ENCODE measurements around the gene SLC19A1.

SLC19A1 gene

GRCh38 chr21:45516071-45516670 is 26.1 kb downstream of the SLC19A1 start:
- H3K9me3 ChIP-seq (ENCODE audit: control insufficient read depth, low read length) = peaks cover 4% of the 10 kb centered on the region
- H3K27me3 ChIP-seq (ENCODE audit: control insufficient read depth, insufficient read depth, low read length, poor library complexity, severe bottlenecking) = no peaks in the 10 kb centered on the region
- WGBS, 2 experiments = 94 to 95% methylated on average over 21 of the region's 21 CpGs
- no peak overlapping the region for H3K4me3 ChIP-seq (ENCODE audit: insufficient read depth, low read depth, low read length)
- H3K36me3 ChIP-seq (ENCODE audit: control insufficient read depth, insufficient read depth, low read length) = peaks cover 3% of the 10 kb centered on the region
- H3K4me1 ChIP-seq (ENCODE audit: control insufficient read depth, insufficient read depth, low read length) = no peaks in the 10 kb centered on the region
- no peak overlapping the region for H3K27ac ChIP-seq (ENCODE audit: insufficient read depth, low read depth, low read length, poor library complexity, severe bottlenecking)

GRCh38 chr21:45515241-45516061 is 26.8 kb downstream of the SLC19A1 start:
- 90 to 92% methylated on average over 31 of the region's 31 CpGs for WGBS, 2 experiments
- H3K4me1 ChIP-seq (ENCODE audit: control insufficient read depth, insufficient read depth, low read length) = no peaks in the 10 kb centered on the region
- no peak overlapping the region for H3K4me3 ChIP-seq (ENCODE audit: insufficient read depth, low read depth, low read length)
- peaks cover 4% of the 10 kb centered on the region for H3K9me3 ChIP-seq (ENCODE audit: control insufficient read depth, low read length)
- H3K36me3 ChIP-seq (ENCODE audit: control insufficient read depth, insufficient read depth, low read length) = peaks cover 3% of the 10 kb centered on the region
- no peaks in the 10 kb centered on the region for H3K27me3 ChIP-seq (ENCODE audit: control insufficient read depth, insufficient read depth, low read length, poor library complexity, severe bottlenecking)
- H3K27ac ChIP-seq (ENCODE audit: insufficient read depth, low read depth, low read length, poor library complexity, severe bottlenecking) = no peak overlapping the region

- Histone ChIP-seq H3K27me3 (ENCODE audit: control insufficient read depth, insufficient read depth, low read length, poor library complexity, severe bottlenecking) (no peaks in the 10 kb centered on the region), H3K36me3 (ENCODE audit: control insufficient read depth, insufficient read depth, low read length) (peaks cover 3% of the 10 kb centered on the region), H3K27ac (ENCODE audit: insufficient read depth, low read depth, low read length, poor library complexity, severe bottlenecking) (no peak overlapping the region), H3K9me3 (ENCODE audit: control insufficient read depth, low read length) (peaks cover 2% of the 10 kb centered on the region), H3K4me3 (ENCODE audit: insufficient read depth, low read depth, low read length) (no peak overlapping the region), H3K4me1 (ENCODE audit: control insufficient read depth, insufficient read depth, low read length) (no peaks in the 10 kb centered on the region)
- WGBS, 2 experiments = 91% methylated on average over 22 of the region's 22 CpGs
Observed at GRCh38 chr21:45514311-45515021, 27.8 kb downstream of the SLC19A1 start.

GRCh38 chr21:45513741-45514310 is 28.4 kb downstream of the SLC19A1 start:
- no peaks in the 10 kb centered on the region for H3K9me3 ChIP-seq (ENCODE audit: control insufficient read depth, low read length)
- no peaks in the 10 kb centered on the region for H3K27me3 ChIP-seq (ENCODE audit: control insufficient read depth, insufficient read depth, low read length, poor library complexity, severe bottlenecking)
- H3K4me3 ChIP-seq (ENCODE audit: insufficient read depth, low read depth, low read length) = no peak overlapping the region
- H3K4me1 ChIP-seq (ENCODE audit: control insufficient read depth, insufficient read depth, low read length) = no peaks in the 10 kb centered on the region
- WGBS, 2 experiments = 94 to 95% methylated on average over 11 of the region's 11 CpGs
- H3K27ac ChIP-seq (ENCODE audit: insufficient read depth, low read depth, low read length, poor library complexity, severe bottlenecking) = no peak overlapping the region
- peaks cover 3% of the 10 kb centered on the region for H3K36me3 ChIP-seq (ENCODE audit: control insufficient read depth, insufficient read depth, low read length)

GRCh38 chr21:45513003-45513717 is 29.1 kb downstream of the SLC19A1 start:
- Histone ChIP-seq H3K4me3 (ENCODE audit: insufficient read depth, low read depth, low read length) (no peak overlapping the region), H3K36me3 (ENCODE audit: control insufficient read depth, insufficient read depth, low read length) (peaks cover 3% of the 10 kb centered on the region), H3K9me3 (ENCODE audit: control insufficient read depth, low read length) (no peaks in the 10 kb centered on the region), H3K27ac (ENCODE audit: insufficient read depth, low read depth, low read length, poor library complexity, severe bottlenecking) (no peak overlapping the region), H3K27me3 (ENCODE audit: control insufficient read depth, insufficient read depth, low read length, poor library complexity, severe bottlenecking) (no peaks in the 10 kb centered on the region), H3K4me1 (ENCODE audit: control insufficient read depth, insufficient read depth, low read length) (no peaks in the 10 kb centered on the region)
- WGBS, 2 experiments = 87 to 88% methylated on average over 19 of the region's 19 CpGs

GRCh38 chr21:45512626-45513002 is 29.6 kb downstream of the SLC19A1 start:
- Histone ChIP-seq H3K36me3 (ENCODE audit: control insufficient read depth, insufficient read depth, low read length) (peaks cover 3% of the 10 kb centered on the region), H3K27me3 (ENCODE audit: control insufficient read depth, insufficient read depth, low read length, poor library complexity, severe bottlenecking) (no peaks in the 10 kb centered on the region), H3K4me3 (ENCODE audit: insufficient read depth, low read depth, low read length) (no peak overlapping the region), H3K9me3 (ENCODE audit: control insufficient read depth, low read length) (no peaks in the 10 kb centered on the region), H3K27ac (ENCODE audit: insufficient read depth, low read depth, low read length, poor library complexity, severe bottlenecking) (no peak overlapping the region), H3K4me1 (ENCODE audit: control insufficient read depth, insufficient read depth, low read length) (no peaks in the 10 kb centered on the region)
- 93 to 94% methylated on average over 8 of the region's 8 CpGs for WGBS, 2 experiments

GRCh38 chr21:45511661-45512431 is 30.4 kb downstream of the SLC19A1 start:
- H3K9me3 ChIP-seq (ENCODE audit: control insufficient read depth, low read length) = no peaks in the 10 kb centered on the region
- H3K36me3 ChIP-seq (ENCODE audit: control insufficient read depth, insufficient read depth, low read length) = peaks cover 3% of the 10 kb centered on the region
- 89% methylated on average over 35 of the region's 35 CpGs for WGBS, 2 experiments
- H3K27ac ChIP-seq (ENCODE audit: insufficient read depth, low read depth, low read length, poor library complexity, severe bottlenecking) = no peak overlapping the region
- no peaks in the 10 kb centered on the region for H3K27me3 ChIP-seq (ENCODE audit: control insufficient read depth, insufficient read depth, low read length, poor library complexity, severe bottlenecking)
- H3K4me1 ChIP-seq (ENCODE audit: control insufficient read depth, insufficient read depth, low read length) = no peaks in the 10 kb centered on the region
- H3K4me3 ChIP-seq (ENCODE audit: insufficient read depth, low read depth, low read length) = no peak overlapping the region

GRCh38 chr21:45511007-45511406 is 31.2 kb downstream of the SLC19A1 start:
- Histone ChIP-seq H3K36me3 (ENCODE audit: control insufficient read depth, insufficient read depth, low read length) (peaks cover 3% of the 10 kb centered on the region), H3K27ac (ENCODE audit: insufficient read depth, low read depth, low read length, poor library complexity, severe bottlenecking) (no peak overlapping the region), H3K27me3 (ENCODE audit: control insufficient read depth, insufficient read depth, low read length, poor library complexity, severe bottlenecking) (no peaks in the 10 kb centered on the region), H3K4me3 (ENCODE audit: insufficient read depth, low read depth, low read length) (no peak overlapping the region), H3K4me1 (ENCODE audit: control insufficient read depth, insufficient read depth, low read length) (no peaks in the 10 kb centered on the region), H3K9me3 (ENCODE audit: control insufficient read depth, low read length) (no peaks in the 10 kb centered on the region)
- WGBS, 2 experiments = 94% methylated on average over 12 of the region's 12 CpGs

GRCh38 chr21:45510466-45510955 is 31.7 kb downstream of the SLC19A1 start:
- Histone ChIP-seq H3K9me3 (ENCODE audit: control insufficient read depth, low read length) (no peaks in the 10 kb centered on the region), H3K4me3 (ENCODE audit: insufficient read depth, low read depth, low read length) (no peak overlapping the region), H3K27ac (ENCODE audit: insufficient read depth, low read depth, low read length, poor library complexity, severe bottlenecking) (no peak overlapping the region), H3K36me3 (ENCODE audit: control insufficient read depth, insufficient read depth, low read length) (peaks cover 3% of the 10 kb centered on the region), H3K4me1 (ENCODE audit: control insufficient read depth, insufficient read depth, low read length) (no peaks in the 10 kb centered on the region), H3K27me3 (ENCODE audit: control insufficient read depth, insufficient read depth, low read length, poor library complexity, severe bottlenecking) (no peaks in the 10 kb centered on the region)
- 75 to 79% methylated on average over 11 of the region's 11 CpGs for WGBS, 2 experiments

Measured in ectodermal cell (in vitro differentiated cells).